Stimulated activated CD8-positive, alpha-beta memory T cell treated with anti-CD3 and anti-CD28 coated beads, Interleukin-7, amount 100 ng/mL, for 1 hour (primary cell): ENCODE results near the gene TCF20.

Experiments used
- DNase-seq, 2 donors: peaks; one replicate each; pipeline ENCODE4 v3.0.0-alpha.2; 2020; ENCODE audit warnings: low read depth in 2 of 2

The TCF20 gene

GRCh38 chr22:42282252-42282942 is 11.9 kb upstream of the TCF20 start:
- DNase-seq, result no peak

- DNase-seq, result no peak
Observed at GRCh38 chr22:42281706-42282251, 11.3 kb upstream of the TCF20 start.

- DNase-seq, result no peak
Observed at GRCh38 chr22:42281284-42281683, 10.8 kb upstream of the TCF20 start.

GRCh38 chr22:42280836-42281235 is 10.4 kb upstream of the TCF20 start:
- DNase-seq, result no peak

- DNase-seq, result no peak
Observed at GRCh38 chr22:42280140-42280539, 9.7 kb upstream of the TCF20 start.

- DNase-seq, result no peak
Observed at GRCh38 chr22:42279425-42280020, 9.1 kb upstream of the TCF20 start.

- DNase-seq, result no peak
Observed at GRCh38 chr22:42277988-42278776, 7.7 kb upstream of the TCF20 start.

- no peak for DNase-seq
Observed at GRCh38 chr22:42277232-42277753, 6.8 kb upstream of the TCF20 start.

- DNase-seq, result no peak
Observed at GRCh38 chr22:42275970-42276369, 5.5 kb upstream of the TCF20 start.

- DNase-seq, result no peak
Observed at GRCh38 chr22:42275176-42275575, 4.7 kb upstream of the TCF20 start.

GRCh38 chr22:42273855-42274451 is 3.5 kb upstream of the TCF20 start:
- no peak for DNase-seq

GRCh38 chr22:42272431-42272999 is 2.1 kb upstream of the TCF20 start:
- DNase-seq, result no peak

- DNase-seq, result no peak
Observed at GRCh38 chr22:42271906-42272305, 1.5 kb upstream of the TCF20 start.

GRCh38 chr22:42271191-42271813 is 849 bp upstream of the TCF20 start:
- no peak for DNase-seq

GRCh38 chr22:42270176-42270509 is 310 bp downstream of the TCF20 start:
- no peak for DNase-seq

GRCh38 chr22:42269432-42270175 is 849 bp downstream of the TCF20 start:
- peak; percentile 28 to 35 for DNase-seq

GRCh38 chr22:42268852-42269410 is 1.5 kb downstream of the TCF20 start:
- DNase-seq, result no peak

- no peak for DNase-seq
Observed at GRCh38 chr22:42265321-42265720, 5.1 kb downstream of the TCF20 start.

- DNase-seq, result no peak
Observed at GRCh38 chr22:42263944-42264343, 6.5 kb downstream of the TCF20 start.

- DNase-seq, result no peak
Observed at GRCh38 chr22:42262964-42263363, 7.5 kb downstream of the TCF20 start.
